IPS DF 4.7 (cell line): ENCODE results near the gene WDR88.
"Not testable (repeated sequence)": the region's sequence is repeated elsewhere in the genome, so short reads cannot be mapped to it uniquely, and the experiment has no call there.

Experiments
- DNase-seq: peaks from one replicate; pipeline ENCODE4 v3.0.0-alpha.2; 2013; ENCODE audit warnings: low spot score; ENCODE audit errors: extremely low read depth

Gene WDR88

GRCh38 chr19:33129901-33130300, 2.0 kb upstream of the WDR88 start:
- no peak for DNase-seq

GRCh38 chr19:33130433-33130832, 1.5 kb upstream of the WDR88 start:
- no peak for DNase-seq

GRCh38 chr19:33132425-33132824, 511 bp downstream of the WDR88 start:
- no peak for DNase-seq

GRCh38 chr19:33133438-33134031, 1.6 kb downstream of the WDR88 start:
- DNase-seq, result no peak

GRCh38 chr19:33134571-33135041, 2.7 kb downstream of the WDR88 start:
- no peak for DNase-seq

GRCh38 chr19:33139165-33139564, 7.3 kb downstream of the WDR88 start:
- no peak for DNase-seq

- no peak for DNase-seq
These were observed 12.0 kb downstream of the WDR88 start for GRCh38 chr19:33143897-33144405.

GRCh38 chr19:33146209-33146608, 14.3 kb downstream of the WDR88 start:
- DNase-seq, result no peak

- DNase-seq, result no peak
These were observed 15.6 kb downstream of the WDR88 start for GRCh38 chr19:33147538-33147937.

- DNase-seq, result no peak
These were observed 19.1 kb downstream of the WDR88 start for GRCh38 chr19:33150852-33151518.

GRCh38 chr19:33152176-33152575, 20.3 kb downstream of the WDR88 start:
- DNase-seq, result no peak

GRCh38 chr19:33152625-33153024, 20.7 kb downstream of the WDR88 start:
- DNase-seq, result not testable (repeated sequence)

- not testable (repeated sequence) for DNase-seq
These were observed 22.4 kb downstream of the WDR88 start for GRCh38 chr19:33154313-33154712.

- no peak for DNase-seq
These were observed 24.4 kb downstream of the WDR88 start for GRCh38 chr19:33156334-33156733.

- DNase-seq, result no peak
These were observed 26.0 kb downstream of the WDR88 start for GRCh38 chr19:33157906-33158305.

GRCh38 chr19:33158365-33158764, 26.5 kb downstream of the WDR88 start:
- no peak for DNase-seq

GRCh38 chr19:33159149-33159548, 27.2 kb downstream of the WDR88 start:
- no peak for DNase-seq

GRCh38 chr19:33159893-33160292, 28.0 kb downstream of the WDR88 start:
- no peak for DNase-seq

GRCh38 chr19:33161201-33161600, 29.3 kb downstream of the WDR88 start:
- no peak for DNase-seq

- no peak for DNase-seq
These were observed 31.6 kb downstream of the WDR88 start for GRCh38 chr19:33163481-33163880.

- not testable (repeated sequence) for DNase-seq
These were observed 34.1 kb downstream of the WDR88 start for GRCh38 chr19:33166037-33166436.

GRCh38 chr19:33167438-33167837, 35.5 kb downstream of the WDR88 start:
- no peak for DNase-seq

GRCh38 chr19:33168528-33168927, 36.6 kb downstream of the WDR88 start:
- no peak for DNase-seq
